ENCODE results near the gene STXBP3. TPM values are rescaled to one million over a fixed set of nuclear protein-coding genes. Genes with fewer than 3 reads are reported as not detected.
A peak's percentile ranks its signal among the peaks of the same experiment; 100 is the strongest.

STXBP3 gene
- total and polyA plus RNA-seq, 9 of the 15 experiments (the other 6 are each of a cell fraction or from before 2014, with no cell fraction given): 32.5 to 52.5 (median 39.2) TPM

- TF ChIP-seq SRSF3 (IDR thresholded peaks at IDR 0.05; ENCODE audit: insufficient read depth, low read length) (0 out of 2 replicates have a peak, but pooled peaks have one; percentile 57), KAT8 (IDR thresholded peaks at IDR 0.05; ENCODE audit: low read depth) (no peak), ZNF584 (CRISPR knock-in tag; IDR thresholded peaks at IDR 0.05; ENCODE audit: low read depth) (0 out of 2 replicates have a peak, but pooled peaks have one; percentile 71), ZNF354B (CRISPR knock-in tag; IDR thresholded peaks at IDR 0.05) (no peak), PHB (CRISPR knock-in tag; IDR thresholded peaks at IDR 0.05) (peak; percentile 64; the same call in 1 of the 2 replicates), POU5F1 (IDR thresholded peaks at IDR 0.05; ENCODE audit: borderline replicate concordance, low read depth, low read length, partially characterized antibody) (peak; percentile 53), ZNF217 (CRISPR knock-in tag; IDR thresholded peaks at IDR 0.05) (no peak), FOXP4 (CRISPR knock-in tag; IDR thresholded peaks at IDR 0.05; ENCODE audit: borderline replicate concordance) (peak; percentile 21; the same call in 1 of the 2 replicates), E2F3 (CRISPR knock-in tag; IDR thresholded peaks at IDR 0.05) (peak; percentile 74; the same call in 1 of the 2 replicates), ADNP (tag; IDR thresholded peaks at IDR 0.05) (no peak; the same call in 1 of the 2 replicates), RNF2 (IDR thresholded peaks at IDR 0.05) (peak; percentile 67), CHCHD3 (CRISPR knock-in tag; IDR thresholded peaks at IDR 0.05) (peak; percentile 82), ZNF165 (CRISPR knock-in tag; IDR thresholded peaks at IDR 0.05; ENCODE audit: borderline replicate concordance) (no peak; the same call in 1 of the 2 replicates), PHTF2 (CRISPR knock-in tag; IDR thresholded peaks at IDR 0.05) (no peak), ATF7 (IDR thresholded peaks at IDR 0.05) (peak; percentile 98), NCOA4 (IDR thresholded peaks at IDR 0.05; ENCODE audit: partially characterized antibody) (no peak), RB1 (IDR thresholded peaks at IDR 0.05; ENCODE audit: low read depth) (0 out of 2 replicates have a peak, but pooled peaks have one; percentile 81), E2F4 (CRISPR knock-in tag; IDR thresholded peaks at IDR 0.05; ENCODE audit: low read depth) (peak; percentile 80; the same call in 1 of the 2 replicates), EP300 (IDR thresholded peaks at IDR 0.05; ENCODE audit: low read length) (peak; percentile 51), CBFA2T2 (conservative IDR thresholded peaks at IDR 0.05) (no peak), BDP1 (IDR thresholded peaks at IDR 0.05; ENCODE audit: insufficient read depth, insufficient read length) (no peak), ZNF133 (CRISPR knock-in tag; IDR thresholded peaks at IDR 0.05) (no peak), ZBTB33 (CRISPR knock-in tag; IDR thresholded peaks at IDR 0.05) (peak; percentile 17; the same call in 1 of the 2 replicates)
Observed at GRCh38 chr1:108746382-108747170, at the start of gene STXBP3 (continued).
